G401.6 (cell line): ENCODE measurements around the gene PFKP.

Source experiments
- FAIRE-seq: peaks from 2 replicates; lab custom pipeline; 2012; peaks lifted over from hg19 to GRCh38; lab: Jason Lieb, UNC

The PFKP gene

DNA sequence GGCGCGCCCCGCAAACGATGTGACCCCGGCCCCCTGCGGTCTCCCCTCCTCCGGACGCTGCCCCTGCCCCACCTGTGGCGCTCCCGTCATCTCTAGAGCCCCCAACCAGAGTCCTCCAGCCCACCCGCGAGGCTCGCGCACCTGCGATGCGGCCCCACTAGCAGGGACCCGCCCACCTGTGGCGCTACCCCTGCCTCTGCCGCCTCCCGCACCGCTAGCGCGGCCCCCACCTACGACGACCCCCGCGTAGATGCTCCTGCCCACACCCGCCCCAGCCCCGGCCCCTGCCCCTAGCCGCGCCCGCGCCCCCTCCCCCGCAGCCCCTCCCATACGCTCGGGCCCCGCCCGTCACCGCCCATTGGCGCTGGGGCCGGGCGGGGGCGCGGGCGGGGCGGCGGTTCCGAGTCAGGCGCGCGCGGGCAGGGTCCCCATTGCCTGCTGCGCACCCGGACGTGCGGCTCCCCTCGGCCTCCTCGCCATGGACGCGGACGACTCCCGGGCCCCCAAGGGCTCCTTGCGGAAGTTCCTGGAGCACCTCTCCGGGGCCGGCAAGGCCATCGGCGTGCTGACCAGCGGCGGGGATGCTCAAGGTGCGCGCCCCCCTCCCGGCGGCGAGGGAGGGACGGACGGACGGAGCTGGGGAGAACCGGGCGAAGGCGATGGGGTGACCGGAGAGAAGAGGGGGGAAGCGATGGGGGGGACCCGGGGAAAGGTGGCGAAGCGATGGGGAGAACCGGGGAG lies at the start of gene PFKP:
PFKP (plus strand) TSS at position 431 of the 741 bp plus-strand sequence; CDS start at position 479, 48 bp downstream.
- FAIRE-seq, result no peak

DNA sequence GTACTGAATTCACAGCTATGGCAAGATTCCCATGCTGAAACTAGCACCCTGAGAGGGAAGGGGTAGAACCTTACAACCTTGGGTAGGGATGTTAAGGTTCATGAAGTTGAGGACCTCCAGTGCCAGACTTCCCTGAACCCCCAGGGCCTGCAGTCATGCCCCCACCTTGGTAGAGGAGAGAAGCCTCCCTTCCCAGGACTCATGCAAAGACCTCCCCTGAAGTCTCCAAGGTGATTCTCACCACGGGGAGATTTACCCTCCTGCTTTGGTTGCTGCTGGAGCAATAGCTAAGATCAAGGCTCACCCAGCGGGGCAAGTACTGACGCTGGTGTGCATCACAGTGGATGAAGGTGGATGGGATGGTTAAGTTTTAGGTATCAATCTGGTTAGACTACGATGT lies 49.1 kb upstream of the PFKP start:
- FAIRE-seq, result no peak

DNA sequence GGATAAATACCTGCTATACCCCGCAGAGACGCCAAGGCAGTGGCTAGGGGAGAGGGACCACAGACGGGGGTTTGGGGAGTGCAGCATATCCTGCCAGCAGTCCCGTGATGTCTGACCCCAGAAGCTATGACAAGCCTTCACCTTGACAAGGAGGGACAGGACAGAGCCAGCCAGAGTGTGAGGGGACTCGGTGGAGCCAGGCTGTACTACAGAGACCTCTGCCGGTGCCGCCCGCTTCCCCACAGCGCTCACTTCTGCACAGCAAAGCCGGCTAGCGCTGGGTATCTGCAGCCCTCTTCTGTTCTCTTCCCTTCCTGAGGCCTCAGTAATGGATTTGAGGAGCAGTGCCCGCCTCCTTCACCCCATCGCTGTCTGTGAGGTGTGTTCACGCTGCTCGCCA lies 47.0 kb upstream of the PFKP start:
- FAIRE-seq, result no peak

DNA sequence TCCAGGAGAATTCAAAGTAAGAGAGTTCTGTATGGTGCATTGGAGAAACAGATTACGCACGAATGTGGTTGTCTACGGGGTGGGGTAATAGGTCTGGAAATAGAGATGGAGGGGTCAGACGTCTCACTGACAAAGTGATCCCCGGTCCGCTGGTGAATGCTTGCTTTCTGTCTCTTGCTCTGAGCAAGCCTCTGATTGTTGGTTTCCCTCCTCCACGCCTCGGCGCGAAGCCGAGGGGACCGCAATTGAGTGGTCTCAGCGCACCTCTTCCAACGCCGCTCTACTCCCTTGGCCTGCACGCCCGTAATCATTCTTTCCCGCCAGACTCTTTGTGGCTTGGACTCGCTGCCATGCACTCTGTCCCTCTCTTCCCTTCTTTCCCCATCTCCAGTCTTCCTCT lies 46.5 kb upstream of the PFKP start:
- no peak for FAIRE-seq

DNA sequence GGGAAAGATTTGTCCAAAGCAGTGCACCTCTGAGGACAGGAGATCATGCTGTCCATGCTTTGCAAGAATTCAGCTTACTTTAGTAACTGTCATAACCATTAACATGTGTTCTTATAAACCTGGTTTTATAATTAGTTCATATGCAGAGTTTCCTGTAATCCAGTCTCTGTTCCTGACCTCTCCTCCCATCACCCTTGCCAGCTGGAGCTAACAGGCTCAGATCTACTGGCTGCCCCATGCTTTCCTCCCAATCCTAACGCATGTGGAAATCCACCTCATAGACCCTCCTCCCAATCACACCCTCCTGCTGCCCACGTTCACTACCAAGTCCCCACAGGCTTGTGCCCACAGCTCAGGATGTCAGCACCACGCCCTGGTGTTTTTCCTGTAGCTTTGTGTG lies 45.3 kb upstream of the PFKP start:
- no peak for FAIRE-seq

DNA sequence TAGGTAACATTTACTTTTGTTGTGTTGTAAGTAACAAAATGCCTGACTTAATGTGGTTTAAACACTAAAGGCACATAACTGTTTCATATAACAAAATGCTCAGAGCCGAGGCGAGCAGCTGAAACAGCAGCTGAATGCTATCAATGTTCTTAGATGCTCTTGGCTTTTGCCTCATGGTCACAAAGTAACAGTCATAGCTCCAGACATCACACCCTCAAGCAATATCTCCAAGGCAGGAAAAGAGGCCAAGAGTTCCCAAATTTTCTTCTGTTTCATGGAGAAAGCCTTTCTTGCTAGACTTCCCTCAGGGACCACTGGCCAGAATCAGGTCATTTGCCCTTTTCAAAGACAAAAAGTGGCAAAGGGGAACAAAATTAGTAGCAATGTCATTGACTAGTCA lies 43.5 kb upstream of the PFKP start:
- FAIRE-seq, result no peak

DNA sequence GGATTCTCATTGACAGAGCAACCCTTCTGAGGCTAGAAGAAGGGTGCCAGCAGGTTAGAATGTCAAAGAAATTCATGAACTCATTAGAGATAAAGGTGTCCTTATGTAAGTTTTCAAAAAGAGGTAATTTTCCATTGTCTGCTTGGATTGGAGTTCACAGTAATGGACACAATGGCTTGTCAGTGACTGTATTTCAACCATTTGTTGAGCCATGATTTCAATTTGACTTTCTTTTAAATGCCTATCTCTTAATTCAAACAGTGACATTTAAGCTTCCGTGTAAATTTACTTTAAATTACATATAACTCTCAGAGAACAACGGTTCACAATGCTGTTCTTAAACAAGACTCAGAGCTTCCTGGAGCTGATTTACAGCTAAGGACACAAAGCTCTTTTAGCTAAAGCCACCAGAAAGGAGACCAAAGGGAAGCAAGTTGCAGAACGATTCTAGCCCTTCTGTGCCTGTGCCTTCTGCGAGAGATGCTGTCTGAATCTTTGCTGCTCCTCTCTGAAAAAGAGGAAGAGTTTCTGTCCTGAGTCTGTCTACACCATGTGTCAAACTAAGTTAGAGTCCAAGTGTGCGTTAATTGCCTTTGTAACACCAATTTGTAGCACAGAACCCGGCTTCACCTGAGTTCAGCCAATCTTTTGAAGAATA lies 42.2 kb upstream of the PFKP start:
- FAIRE-seq, result no peak

DNA sequence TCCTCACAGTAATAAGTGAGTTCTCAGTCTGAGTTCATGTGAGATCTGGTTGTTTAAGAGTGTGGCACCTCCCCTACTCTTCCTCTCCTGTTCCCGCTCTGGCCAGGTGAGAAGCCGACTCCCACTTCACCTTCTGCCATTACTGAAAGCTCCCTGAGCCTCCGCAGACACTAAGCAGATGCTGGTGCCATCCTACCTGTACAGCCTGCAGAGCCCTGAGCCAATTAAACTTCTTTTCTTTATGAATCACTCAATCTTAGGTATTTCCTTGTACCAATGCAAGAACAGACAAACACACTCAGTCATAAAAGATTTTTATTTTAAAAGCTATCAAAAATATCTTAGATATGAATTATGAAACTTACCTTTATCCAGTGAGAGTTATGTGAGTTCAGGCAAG lies 39.5 kb upstream of the PFKP start:
- no peak for FAIRE-seq

DNA sequence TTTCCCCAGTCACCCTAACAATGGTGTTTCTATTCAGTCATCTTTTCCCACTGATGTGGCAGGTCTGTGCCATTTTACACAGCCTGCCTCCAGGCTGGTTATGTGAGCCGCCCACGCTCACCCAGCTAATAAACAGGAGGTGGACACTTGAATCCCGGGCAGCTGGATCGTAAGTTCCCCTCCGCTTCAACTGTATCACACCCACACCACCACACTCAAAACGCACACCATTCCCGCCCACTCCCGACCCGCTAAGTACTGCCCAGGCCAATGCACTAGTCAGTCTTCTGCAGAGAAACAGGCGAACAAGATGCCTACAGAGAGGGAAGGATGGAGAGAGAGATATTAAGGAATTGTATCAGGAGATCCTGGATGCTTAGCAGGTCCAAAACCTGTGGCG lies 38.9 kb upstream of the PFKP start:
- no peak for FAIRE-seq

DNA sequence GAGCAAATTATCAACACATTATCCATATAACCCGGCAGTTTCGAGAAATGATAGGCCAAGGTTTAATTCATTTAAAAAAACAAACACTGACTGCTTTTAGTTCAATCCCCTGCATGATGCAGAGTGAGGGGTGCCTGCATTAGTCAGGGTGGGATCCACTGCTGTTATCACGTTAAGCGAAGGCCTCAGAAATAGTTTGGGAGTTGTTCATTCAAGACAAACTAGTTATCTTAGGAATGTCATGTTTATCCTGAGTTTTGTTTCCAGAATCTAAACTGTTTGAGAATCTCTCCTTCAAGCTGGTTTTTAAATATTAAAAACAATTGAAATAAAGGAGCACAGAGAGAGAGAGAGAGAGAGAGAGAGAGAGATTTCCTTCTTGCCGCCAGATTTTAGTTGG lies 36.6 kb upstream of the PFKP start:
- no peak for FAIRE-seq

DNA sequence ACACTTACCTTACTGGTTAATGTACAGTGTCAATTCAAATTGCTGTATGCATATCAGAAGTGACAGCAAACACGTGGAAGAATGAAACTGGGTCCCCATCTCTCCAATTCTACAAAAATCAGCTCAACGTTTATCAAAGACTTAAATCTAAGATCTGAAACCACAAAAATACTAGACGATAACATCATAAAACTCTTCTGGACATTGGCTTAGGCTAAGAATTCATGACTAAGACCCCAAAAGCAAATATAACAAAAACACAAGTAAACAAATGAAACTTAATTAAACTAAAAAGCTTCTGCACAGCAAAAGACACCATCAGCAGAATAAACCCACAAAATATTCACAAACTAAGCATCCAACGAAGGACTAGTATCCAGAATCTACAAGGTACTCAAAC lies 35.9 kb upstream of the PFKP start:
- FAIRE-seq, result no peak

DNA sequence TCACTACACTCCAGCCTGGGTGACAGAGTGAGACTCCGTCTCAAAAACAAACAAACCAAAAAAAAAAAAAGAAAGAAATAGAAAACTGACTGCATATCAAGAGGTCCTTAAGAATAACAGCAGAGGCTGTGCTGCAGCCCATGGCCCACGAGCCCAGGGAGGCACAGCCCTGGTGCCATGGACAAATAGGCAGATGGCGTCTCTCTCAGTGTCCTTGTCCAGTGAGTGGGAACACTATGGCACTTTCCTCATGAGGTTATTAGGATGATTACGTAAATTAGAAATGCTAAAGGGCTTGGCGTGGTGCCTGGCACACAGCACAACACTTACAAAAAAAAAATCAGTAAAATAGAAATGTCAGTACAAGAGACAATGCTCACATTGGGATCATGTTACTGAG lies 33.4 kb upstream of the PFKP start:
- no peak for FAIRE-seq

DNA sequence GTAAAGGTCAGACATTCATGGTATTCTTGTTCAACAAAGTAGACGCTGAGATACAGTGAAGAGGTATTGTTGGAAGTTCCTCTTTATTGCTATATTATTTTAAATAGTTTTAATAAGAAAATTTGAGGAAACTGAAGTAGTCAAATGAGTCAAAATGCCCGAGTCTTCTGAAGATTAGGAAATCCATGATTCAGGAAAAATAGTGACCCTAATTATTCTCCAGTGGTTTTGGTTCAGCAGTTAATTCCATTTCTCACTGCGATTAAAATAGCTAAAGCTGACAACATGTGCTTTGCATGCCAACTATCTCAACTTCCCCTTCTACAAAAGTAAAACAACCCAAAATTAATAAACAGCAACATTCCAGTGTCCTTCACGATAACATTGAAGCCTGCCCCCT lies 32.7 kb upstream of the PFKP start:
- FAIRE-seq, result no peak

DNA sequence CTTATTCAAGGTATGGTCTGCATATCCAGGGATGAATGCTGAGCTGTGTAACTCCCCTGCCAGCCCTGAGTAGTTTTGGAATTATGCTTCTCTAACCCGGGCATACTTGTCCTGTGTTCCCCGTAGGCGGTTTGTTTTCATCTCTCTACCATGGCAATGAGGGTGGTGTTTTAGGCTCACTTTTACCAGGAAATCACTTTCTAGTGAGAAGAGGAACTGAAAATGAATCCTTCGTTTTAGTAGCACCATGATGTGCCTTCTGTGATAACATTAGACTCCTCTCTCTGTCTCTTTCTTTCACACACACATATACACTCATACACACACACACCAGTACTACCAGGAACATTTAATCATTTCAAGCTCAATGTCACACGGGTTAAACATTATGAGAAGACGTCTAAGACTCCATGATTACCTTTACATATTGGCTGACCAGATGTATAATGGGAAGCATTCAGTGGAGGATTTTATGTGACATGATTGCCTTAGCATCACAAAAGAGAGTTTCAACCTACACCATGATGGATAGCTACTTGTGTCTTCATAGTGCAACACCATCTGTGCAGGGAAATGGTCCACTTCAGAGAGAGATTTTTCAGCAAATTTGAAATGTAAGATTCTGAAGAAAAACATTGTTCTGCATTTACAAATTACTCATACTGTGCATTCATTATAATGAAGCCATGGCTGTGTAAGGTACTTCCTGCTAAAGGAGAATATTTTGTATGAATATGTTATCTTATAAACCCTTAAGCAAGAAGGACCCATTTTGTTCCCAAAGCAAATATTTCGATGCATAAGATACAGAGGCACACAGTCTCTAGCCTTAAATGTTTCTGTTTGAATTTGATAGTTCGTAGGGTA lies 31.0 kb upstream of the PFKP start:
- FAIRE-seq, result no peak

DNA sequence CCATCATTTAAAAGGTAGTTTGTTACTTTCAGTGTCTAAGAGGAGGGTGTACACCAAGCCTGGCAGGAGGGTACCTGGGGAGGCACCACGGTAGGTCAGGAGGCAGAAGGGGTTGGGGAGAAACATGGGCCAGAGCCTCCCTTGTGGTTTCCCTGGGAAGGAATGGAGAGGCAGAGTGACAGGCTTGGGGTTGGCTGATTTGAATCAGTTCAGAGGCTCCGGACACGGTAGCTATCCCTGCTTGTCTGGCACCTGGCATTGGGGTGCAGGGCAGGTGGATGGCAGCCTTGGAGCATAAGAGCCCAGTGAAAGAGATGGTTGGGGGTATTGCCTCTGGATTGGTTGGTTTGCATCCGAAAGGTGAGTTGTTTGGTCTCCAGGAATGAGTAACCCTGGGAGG lies 30.2 kb upstream of the PFKP start:
- no peak for FAIRE-seq

DNA sequence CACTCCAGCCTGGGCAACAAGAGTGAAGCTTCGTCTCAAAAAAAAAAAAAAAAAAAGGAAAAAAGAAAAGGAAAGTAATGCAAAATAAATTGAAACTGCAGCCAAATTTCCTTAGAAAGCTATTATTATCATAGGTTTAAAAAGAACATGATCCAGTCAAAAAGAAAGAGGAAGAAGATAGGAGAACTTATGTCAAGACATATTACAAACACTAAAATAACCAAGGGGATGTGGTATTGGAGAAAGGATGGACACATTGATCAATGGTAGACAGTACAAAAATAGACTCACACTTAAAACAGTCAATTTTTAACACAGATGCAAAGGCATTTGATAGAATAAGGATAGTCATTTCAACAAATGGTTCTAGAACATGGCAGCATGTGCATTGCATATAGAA lies 27.3 kb upstream of the PFKP start:
- FAIRE-seq, result no peak

DNA sequence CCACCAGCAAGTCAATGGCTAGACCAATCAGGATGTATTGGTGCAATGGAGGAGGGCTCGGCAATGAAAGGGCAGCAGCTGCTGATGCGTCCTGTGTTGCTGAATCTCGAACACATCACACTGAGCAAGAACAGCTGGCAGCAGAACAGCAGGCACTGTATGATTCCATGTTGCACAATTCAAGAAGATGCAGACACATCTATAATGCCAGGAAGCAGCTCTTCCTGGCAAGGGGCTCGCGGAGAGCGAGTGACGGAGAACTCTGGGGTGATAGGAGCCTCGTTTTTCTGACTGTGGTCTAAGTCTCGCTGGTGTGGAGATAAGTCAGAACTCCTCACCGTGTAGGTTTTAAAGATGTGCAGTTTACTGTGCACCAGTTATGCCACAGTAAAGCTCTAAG lies 24.8 kb upstream of the PFKP start:
- no peak for FAIRE-seq

DNA sequence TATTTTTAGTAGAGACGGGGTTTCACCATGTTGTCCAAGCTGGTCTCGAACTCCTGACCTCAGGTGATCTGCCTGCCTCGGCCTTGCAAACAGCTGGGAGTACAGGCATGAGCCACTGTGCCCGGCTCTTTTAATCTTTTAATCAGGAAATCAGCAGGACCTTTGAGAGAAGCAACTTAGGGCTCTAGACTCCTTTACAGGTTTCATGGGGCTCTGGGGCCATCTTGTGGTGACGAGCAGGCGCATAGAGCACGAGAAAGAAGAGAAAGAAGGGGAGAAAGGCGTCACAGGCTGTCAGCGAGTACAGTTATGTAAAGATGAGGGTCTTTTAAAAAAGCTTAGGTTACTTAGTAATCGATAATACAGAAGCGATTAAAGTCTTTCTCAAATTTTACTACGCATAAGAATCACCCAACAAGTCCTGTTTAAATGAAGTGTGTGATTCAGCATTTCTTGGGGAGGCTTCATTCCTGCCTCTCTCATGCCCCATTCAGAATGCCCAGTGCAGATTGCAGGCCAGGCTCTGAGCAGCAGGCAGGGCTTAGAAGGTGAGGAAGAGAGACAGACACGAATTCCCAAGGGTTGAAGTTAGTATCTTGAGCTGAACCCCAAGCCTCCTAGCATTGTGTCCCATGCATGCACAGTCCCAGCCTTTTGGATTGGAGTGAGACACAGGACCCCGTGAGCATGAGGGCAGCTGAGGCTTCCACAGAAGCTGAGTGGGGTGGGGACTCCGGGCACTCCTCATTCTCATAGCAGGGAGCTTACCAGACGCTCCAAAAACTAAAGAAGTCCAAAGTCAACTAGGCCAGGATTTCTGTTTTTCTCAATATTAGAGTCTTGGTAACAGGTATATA lies 23.6 kb upstream of the PFKP start:
- FAIRE-seq, result peak; percentile 87

DNA sequence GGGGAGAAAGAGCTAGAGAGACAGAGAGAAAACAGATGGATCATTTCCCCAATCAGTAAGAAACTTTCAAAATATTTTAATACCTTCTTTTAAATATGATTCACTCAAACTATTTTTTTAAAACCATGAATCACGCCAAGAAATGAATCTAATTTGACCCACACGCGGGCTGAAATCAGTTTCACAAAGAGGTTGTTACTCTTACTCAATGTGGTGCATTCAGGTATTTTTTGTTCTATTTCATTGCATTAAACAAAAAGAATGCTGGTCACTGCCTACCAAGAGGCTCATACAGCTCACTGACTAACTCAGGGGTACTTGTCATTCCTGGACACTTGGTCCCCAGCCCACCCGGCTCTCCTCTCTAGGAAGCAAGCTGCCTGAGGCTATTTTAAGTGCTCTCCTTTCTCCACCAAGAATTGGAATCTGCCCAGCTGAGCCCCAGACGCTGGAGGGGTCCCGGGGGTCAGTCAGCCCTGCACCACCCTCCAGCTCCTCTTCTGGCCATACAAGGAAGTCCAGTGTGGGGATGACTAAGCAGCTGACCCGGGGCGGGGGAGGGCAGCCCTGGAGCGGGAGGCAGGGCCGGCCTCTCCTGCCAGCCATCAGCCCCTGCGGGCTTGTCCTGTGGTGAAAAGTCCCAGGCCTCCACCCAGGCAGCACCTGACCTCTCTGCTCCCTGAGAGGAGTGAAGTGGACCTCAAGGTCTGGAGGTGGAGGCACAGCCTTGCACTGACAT lies 21.7 kb upstream of the PFKP start:
- no peak for FAIRE-seq

DNA sequence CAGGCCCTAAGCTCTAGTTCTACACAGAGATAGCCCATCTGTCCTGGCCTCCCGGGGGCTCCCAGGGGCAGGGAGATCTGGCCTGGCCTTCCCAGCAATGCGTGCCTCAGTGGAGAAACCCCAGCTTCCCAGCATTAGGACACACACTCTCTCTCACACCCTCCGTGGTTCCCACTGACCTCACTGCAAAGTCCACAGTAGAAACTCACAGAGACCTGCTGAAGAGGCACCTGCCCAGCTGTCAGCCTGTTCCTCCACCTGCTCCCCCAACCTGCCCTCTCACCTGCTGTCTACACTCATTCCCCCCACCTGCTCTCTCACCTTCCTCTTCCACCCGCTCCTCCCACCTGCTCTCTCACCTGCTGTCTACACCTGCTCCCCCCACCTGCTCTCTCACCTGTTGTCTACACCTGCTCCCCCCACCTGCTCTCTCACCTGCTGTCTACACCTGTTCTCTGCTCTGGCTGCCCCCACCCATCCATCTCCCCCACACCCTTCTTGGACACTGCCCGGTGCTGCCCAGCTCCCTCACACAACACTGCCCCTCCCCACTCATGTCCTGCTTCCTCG lies 21.1 kb upstream of the PFKP start:
- FAIRE-seq, result no peak

DNA sequence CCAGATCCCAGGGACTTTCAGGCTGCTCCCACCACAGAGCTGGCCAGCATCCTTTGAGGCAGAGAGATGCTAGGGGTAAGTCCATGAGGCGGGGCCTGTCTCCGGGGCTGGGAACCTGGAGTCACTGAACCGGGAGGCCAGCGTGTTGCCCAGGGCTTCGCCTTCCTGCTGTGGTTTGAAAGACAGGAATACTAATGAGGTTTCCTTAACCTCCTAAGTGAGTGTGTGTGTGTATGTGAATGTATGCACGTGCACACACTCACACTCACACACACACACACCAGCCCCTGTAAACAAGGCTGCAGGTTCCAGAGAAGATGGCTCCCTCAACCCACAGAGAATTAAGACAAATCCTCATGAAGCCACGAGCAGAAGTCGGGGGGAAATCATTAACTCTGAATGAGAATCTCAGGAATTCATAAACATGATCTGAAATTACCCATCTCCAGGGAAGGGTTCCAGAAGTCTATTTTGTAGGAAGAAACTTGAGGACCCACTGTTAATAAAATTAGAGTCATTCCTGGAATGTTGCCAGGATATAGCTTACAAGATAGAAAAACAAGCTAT lies 20.3 kb upstream of the PFKP start:
- FAIRE-seq, result no peak
